Urothelium cell line (cell line): ENCODE measurements around the gene RYR2.

ENCODE experiments used
- DNase-seq: peaks from one replicate; pipeline ENCODE4 v3.0.0; 2011; ENCODE audit warnings: low spot score, mixed read lengths
- FAIRE-seq: peaks from 2 replicates; lab custom pipeline; 2011; peaks lifted over from hg19 to GRCh38; lab: Jason Lieb, UNC

The RYR2 gene

GRCh38 chr1:237405912-237406311, 363.9 kb downstream of the RYR2 start:
- no peak for FAIRE-seq

GRCh38 chr1:237411621-237412020, 369.6 kb downstream of the RYR2 start:
- peak; percentile 27 for DNase-seq
- FAIRE-seq: no peak

More at GRCh38 chr1:237405912-237406311, 363.9 kb downstream of the RYR2 start:
- no peak for DNase-seq

- no peak for FAIRE-seq
- no peak for DNase-seq
Measured at GRCh38 chr1:237416924-237417655, 375.1 kb downstream of the RYR2 start.

- no peak for FAIRE-seq
- no peak for DNase-seq
Measured at GRCh38 chr1:237428809-237429208, 386.8 kb downstream of the RYR2 start.

- no peak for FAIRE-seq
- no peak for DNase-seq
Measured at GRCh38 chr1:237429252-237429651, 387.3 kb downstream of the RYR2 start.

- DNase-seq: no peak
Measured at GRCh38 chr1:237431448-237431847, 389.5 kb downstream of the RYR2 start.

GRCh38 chr1:237440346-237440745, 398.4 kb downstream of the RYR2 start:
- no peak for FAIRE-seq
- DNase-seq: no peak

More at GRCh38 chr1:237431448-237431847, 389.5 kb downstream of the RYR2 start:
- FAIRE-seq: no peak

- FAIRE-seq (no peak), DNase-seq (no peak)
Measured at GRCh38 chr1:237444120-237444790, 402.3 kb downstream of the RYR2 start.

- no peak for FAIRE-seq
- no peak for DNase-seq
Measured at GRCh38 chr1:237448042-237448441, 406.1 kb downstream of the RYR2 start.

GRCh38 chr1:237457573-237457972, 415.6 kb downstream of the RYR2 start:
- FAIRE-seq (no peak), DNase-seq (no peak)

- FAIRE-seq (no peak), DNase-seq (no peak)
Measured at GRCh38 chr1:237467320-237467719, 425.3 kb downstream of the RYR2 start.

GRCh38 chr1:237470712-237471338, 428.8 kb downstream of the RYR2 start:
- DNase-seq: no peak

GRCh38 chr1:237471377-237471776, 429.4 kb downstream of the RYR2 start:
- DNase-seq: no peak
- no peak for FAIRE-seq

More at GRCh38 chr1:237470712-237471338, 428.8 kb downstream of the RYR2 start:
- FAIRE-seq: no peak

- DNase-seq: no peak
- no peak for FAIRE-seq
Measured at GRCh38 chr1:237471956-237472355, 430.0 kb downstream of the RYR2 start.

- DNase-seq (no peak), FAIRE-seq (no peak)
Measured at GRCh38 chr1:237473854-237474253, 431.9 kb downstream of the RYR2 start.

GRCh38 chr1:237478082-237478481, 436.1 kb downstream of the RYR2 start:
- FAIRE-seq: no peak
- DNase-seq: no peak

- DNase-seq: no peak
- FAIRE-seq: no peak
Measured at GRCh38 chr1:237478842-237479241, 436.9 kb downstream of the RYR2 start.

- DNase-seq (no peak), FAIRE-seq (no peak)
Measured at GRCh38 chr1:237482777-237483176, 440.8 kb downstream of the RYR2 start.

GRCh38 chr1:237492359-237492758, 450.4 kb downstream of the RYR2 start:
- no peak for FAIRE-seq
- DNase-seq: no peak

- no peak for FAIRE-seq
- no peak for DNase-seq
Measured at GRCh38 chr1:237500566-237500965, 458.6 kb downstream of the RYR2 start.

GRCh38 chr1:237503292-237503691, 461.3 kb downstream of the RYR2 start:
- DNase-seq (no peak), FAIRE-seq (no peak)

- DNase-seq (no peak), FAIRE-seq (no peak)
Measured at GRCh38 chr1:237507005-237507404, 465.0 kb downstream of the RYR2 start.
